HepG2 (cell line): ENCODE data around the gene C2CD3. TPM values are rescaled to one million over a fixed set of nuclear protein-coding genes. Genes with fewer than 3 reads are reported as not detected.

Experiments
- ATAC-seq: fragments of 200-7000 bp; cut with Tn5 transposase; 3 replicates; pipeline ENCODE4 v1.9.1; 2020; ENCODE audit warnings: mild to moderate bottlenecking, moderate library complexity
- BruUV-seq: library from RNA; stranded (reverse); fragments of 400-500 nt; replicated peaks from 2 replicates; lab custom pipeline; 2021; lab: Mats Ljungman, UMichigan
- CTCF ChIA-PET: fragments of 300-600 bp; formaldehyde crosslinking; extraction: SDS; loops from one replicate; lab custom pipeline; 2021; ENCODE audit warnings: low total read pairs, inconsistent platforms, low intra/inter-chr PET ratio; lab: Yijun Ruan, JAX
- POLR2A ChIA-PET: fragments of 350-600 bp; sonication (Branson Sonifier 250); formaldehyde crosslinking; loops from one replicate; lab custom pipeline; 2020; ENCODE audit warnings: antibody characterized with exemption, inconsistent platforms; lab: Yijun Ruan, JAX
- DNase-seq: peaks from one replicate; pipeline ENCODE4 v3.0.0-alpha.2; 2015; ENCODE audit warnings: low spot score
- FAIRE-seq: peaks from 3 replicates; lab custom pipeline; 2011; peaks lifted over from hg19 to GRCh38; lab: Jason Lieb, UNC
- H2AFZ ChIP-seq: one replicate; pipeline ENCODE4 v1.6.1; 2011; ENCODE audit warnings: low read length, inconsistent platforms
- H3K27ac ChIP-seq: fragments of 300-600 bp; 3 replicates; pipeline ENCODE4 v1.8.0; 2011; ENCODE audit warnings: mixed run types, mild to moderate bottlenecking, mixed read lengths, low read length, inconsistent platforms; ENCODE audit not compliant: insufficient read depth; ENCODE audit errors: extremely low read length
- H3K27me3 ChIP-seq, 2 experiments: fragments of 200-600 bp in 1 of 2; 2 replicates in 1 of 2; 3 replicates in 1 of 2; pipeline versions ENCODE4 v1.6.0 to v1.8.0; 2011; ENCODE audit warnings: low read length in 2 of 2, mild to moderate bottlenecking in 2 of 2, moderate library complexity in 2 of 2, inconsistent platforms in 1 of 2; ENCODE audit not compliant: insufficient read depth in 2 of 2, control insufficient read depth in 1 of 2
- H3K36me3 ChIP-seq, 2 experiments: fragments of 200-600 bp in 1 of 2; replicated peaks in 1 of 2; 2 replicates in 1 of 2; 3 replicates in 1 of 2; pipeline versions ENCODE4 v1.5.1 to v1.8.0; 2011; ENCODE audit warnings: low read length in 2 of 2, inconsistent platforms in 1 of 2; ENCODE audit not compliant: insufficient read depth in 2 of 2, control insufficient read depth in 1 of 2
- H3K4me1 ChIP-seq: 2 replicates; pipeline ENCODE4 v1.5.1; 2012; ENCODE audit warnings: low read length, inconsistent platforms; ENCODE audit not compliant: insufficient read depth
- H3K4me2 ChIP-seq: 2 replicates; pipeline ENCODE4 v1.6.0; 2011; ENCODE audit warnings: low read depth, low read length, inconsistent platforms
- H3K4me3 ChIP-seq, 3 experiments: fragments of 200-600 bp in 1 of 3; sonication (generic), shearing (Covaris generic) in 1 of 3; replicated peaks in 1 of 3; 2 replicates each; pipeline ENCODE4 v1.5.1; 2011 to 2016; ENCODE audit warnings: low read length in 3 of 3, inconsistent platforms in 2 of 3, low read depth in 2 of 3, mild to moderate bottlenecking in 2 of 3, control low read depth in 1 of 3, mixed read lengths in 1 of 3; ENCODE audit not compliant: insufficient read depth in 1 of 3
- H3K79me2 ChIP-seq: one replicate; pipeline ENCODE4 v1.6.1; 2011; ENCODE audit warnings: low read length, inconsistent platforms; ENCODE audit not compliant: insufficient read depth
- H3K9ac ChIP-seq: 2 replicates; pipeline ENCODE4 v1.6.0; 2011; ENCODE audit warnings: mild to moderate bottlenecking, low read depth, low read length, inconsistent platforms; ENCODE audit not compliant: insufficient read depth
- H3K9me3 ChIP-seq: 2 replicates; pipeline ENCODE4 v1.5.1; 2012; ENCODE audit warnings: mild to moderate bottlenecking, low read length
- H4K20me1 ChIP-seq: 2 replicates; pipeline ENCODE4 v1.6.0; 2011; ENCODE audit warnings: inconsistent platforms, mild to moderate bottlenecking, low read length, moderate library complexity; ENCODE audit not compliant: insufficient read depth
- AKNA ChIP-seq: sonication (generic); formaldehyde crosslinking; IDR thresholded peaks from 2 replicates; pipeline ENCODE4 v1.4.0; 2020; ENCODE audit warnings: missing genetic modification reagents, borderline replicate concordance
- ATF7 ChIP-seq, 2 experiments: fragments of 450-650 bp in 1 of 2; sonication (generic) in 1 of 2; formaldehyde crosslinking in 1 of 2; IDR thresholded peaks; 2 replicates each; pipeline versions ENCODE4 v1.4.0 to v1.6.1; 2016 to 2020; ENCODE audit warnings: antibody characterized with exemption in 1 of 2, mild to moderate bottlenecking in 1 of 2, missing genetic modification reagents in 1 of 2
- CREB1 ChIP-seq, 2 experiments: fragments of 450-650 bp in 1 of 2; IDR thresholded peaks; 2 replicates each; pipeline ENCODE4 v1.6.1; 2016 to 2017; ENCODE audit warnings: control low read depth in 1 of 2, mild to moderate bottlenecking in 1 of 2, missing compliant biosample characterization in 1 of 2, missing genetic modification characterization in 1 of 2
- ZNF558 ChIP-seq: sonication (generic); formaldehyde crosslinking; IDR thresholded peaks from 2 replicates; pipeline ENCODE4 v1.9.0; 2022; ENCODE audit warnings: mild to moderate bottlenecking, missing genetic modification reagents, borderline replicate concordance
- ZNF570 ChIP-seq: sonication (generic); formaldehyde crosslinking; IDR thresholded peaks from 2 replicates; pipeline ENCODE4 v1.4.0; 2020; ENCODE audit warnings: mild to moderate bottlenecking, missing genetic modification reagents, borderline replicate concordance
- ZNF746 ChIP-seq: sonication (generic); formaldehyde crosslinking; IDR thresholded peaks from 2 replicates; pipeline ENCODE4 v1.8.0; 2022; ENCODE audit warnings: mild to moderate bottlenecking, missing genetic modification reagents
- WGBS: methylation state at CpG from one replicate; pipeline ENCODE4 v1.1.6; 2017; ENCODE audit warnings: low lambda C conversion rate; 5-methylcytosine and 5-hydroxymethylcytosine counted together
- in situ Hi-C: cut with HindIII; loops from 2 replicates; pipeline ENCODE4 v1.10.0; 2017; ENCODE audit warnings: low pct_unique_long_range_greater_than_20kb; ENCODE audit not compliant: extremely low pct_ligation_motif_present
- intact Hi-C: fragments of 100-400 bp; cut with micrococcal nuclease; formaldehyde crosslinking; loops from one replicate; pipeline ENCODE4 v1.10.0; 2022; ENCODE audit not compliant: unreplicated experiment
- polyA plus RNA-seq, 8 experiments: library from polyadenylated mRNA; depleted of rRNA in 3 of 8; stranded (reverse) in 7 of 8; unstranded in 1 of 8; fragments of >200 nt; fragmentation: Illumina TruSeq in 4 of 8; extraction: Trizol in 4 of 8; gene quantifications; 2 replicates each; pipeline versions ENCODE4 v1.2.1 to v1.2.3, GENCODE V29; 2011 to 2016; ENCODE audit warnings: low read depth in 4 of 8, missing spikeins in 1 of 8, mixed read lengths in 1 of 8; ENCODE audit not compliant: insufficient read depth in 1 of 8
- total RNA-seq, 5 experiments: library from RNA; depleted of rRNA; stranded (reverse); fragments of >200 nt; fragmentation: Illumina TruSeq; extraction: Trizol; gene quantifications; 2 replicates each; pipeline ENCODE4 v1.2.3, GENCODE V29; 2016; ENCODE audit warnings: low read depth in 1 of 5
- TF ChIP-seq, protein P1 (sequence below): sonication (generic); formaldehyde crosslinking; IDR thresholded peaks from 2 replicates; pipeline ENCODE4 v1.5.0; 2020; ENCODE audit warnings: mild to moderate bottlenecking, missing genetic modification reagents, borderline replicate concordance

C2CD3 gene
- total and polyA plus RNA-seq, 2 of the 13 experiments (the other 11 are each of a cell fraction or from before 2014, with no cell fraction given) = 5.5 to 6.4 TPM

- ATAC-seq = no peak
- Histone ChIP-seq H3K9me3 (no peaks in the 10 kb centered on the region), H3K36me3 (peaks cover 16 to 47% of the 10 kb centered on the region in 2 experiments; a peak in 4 of 5 replicates), H4K20me1 (no peaks in the 10 kb centered on the region), H2AFZ (no peak overlapping the region), H3K4me3 (no peak overlapping the region), H3K27me3 (no peaks in the 10 kb centered on the region), H3K4me2 (no peak overlapping the region), H3K9ac (no peak overlapping the region), H3K27ac (no peak overlapping the region), H3K79me2 (no peaks in the 10 kb centered on the region), H3K4me1 (peaks cover 20% of the 10 kb centered on the region)
- TF ChIP-seq ATF7 (IDR thresholded peaks at IDR 0.05) = peak; percentile 74
- TF ChIP-seq ATF7 (CRISPR knock-in tag; IDR thresholded peaks at IDR 0.05) = no peak
- TF ChIP-seq ZNF746 (CRISPR knock-in tag) = no peak
- TF ChIP-seq CREB1 (IDR thresholded peaks at IDR 0.05) = peak; percentile 54; the same call in 1 of the 2 replicates
- TF ChIP-seq CREB1 (CRISPR knock-in tag; IDR thresholded peaks at IDR 0.05) = no peak
- no TSS peak for BruUV-seq
- ChIA-PET CTCF (no interaction called here), POLR2A (no interaction called here)
- in situ Hi-C loops = no loop called here
- WGBS = 98% methylated on average over 13 of the region's 14 CpGs
- no peak for FAIRE-seq
- no peak for DNase-seq
- intact Hi-C loops = no loop called here
Measured at GRCh38 chr11:73976451-73977151, 194.2 kb downstream of the C2CD3 start.

DNA sequence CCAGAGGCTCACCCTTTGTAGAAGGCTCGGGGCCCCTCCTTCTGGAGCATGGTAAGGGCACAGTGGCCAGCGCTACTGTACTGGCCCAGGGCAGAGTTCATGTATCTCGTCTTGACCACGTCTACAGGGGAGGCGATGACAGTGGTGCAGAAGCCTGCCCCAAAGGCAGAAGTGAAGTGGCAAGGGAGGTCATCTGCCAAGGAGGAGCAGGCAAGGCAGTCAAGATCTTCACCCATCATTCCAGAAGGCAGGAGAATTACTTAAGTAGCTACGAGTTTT, 195.4 kb downstream of the C2CD3 start:
- DNase-seq (no peak), ATAC-seq (no peak), FAIRE-seq (no peak)
- H3K27ac ChIP-seq = no peak overlapping the region
- H3K9ac ChIP-seq = no peak overlapping the region
- no peak overlapping the region for H3K4me2 ChIP-seq
- no peaks in the 10 kb centered on the region for H3K9me3 ChIP-seq
- no peaks in the 10 kb centered on the region for H4K20me1 ChIP-seq
- H2AFZ ChIP-seq = no peak overlapping the region
- H3K4me1 ChIP-seq = peaks cover 11% of the 10 kb centered on the region
- intact Hi-C loops (no loop called here), in situ Hi-C loops (no loop called here)
- CTCF ChIA-PET = no interaction called here
- BruUV-seq = no TSS peak
- H3K27me3 ChIP-seq = no peaks in the 10 kb centered on the region
- H3K79me2 ChIP-seq = no peaks in the 10 kb centered on the region
- WGBS = 95% methylated on average over 6 of the region's 6 CpGs
- POLR2A ChIA-PET = no interaction called here
- H3K36me3 ChIP-seq = peaks cover 16 to 39% of the 10 kb centered on the region in 2 experiments; a peak in 4 of 5 replicates
- no peak overlapping the region for H3K4me3 ChIP-seq
- TF ChIP-seq, protein P1, sequence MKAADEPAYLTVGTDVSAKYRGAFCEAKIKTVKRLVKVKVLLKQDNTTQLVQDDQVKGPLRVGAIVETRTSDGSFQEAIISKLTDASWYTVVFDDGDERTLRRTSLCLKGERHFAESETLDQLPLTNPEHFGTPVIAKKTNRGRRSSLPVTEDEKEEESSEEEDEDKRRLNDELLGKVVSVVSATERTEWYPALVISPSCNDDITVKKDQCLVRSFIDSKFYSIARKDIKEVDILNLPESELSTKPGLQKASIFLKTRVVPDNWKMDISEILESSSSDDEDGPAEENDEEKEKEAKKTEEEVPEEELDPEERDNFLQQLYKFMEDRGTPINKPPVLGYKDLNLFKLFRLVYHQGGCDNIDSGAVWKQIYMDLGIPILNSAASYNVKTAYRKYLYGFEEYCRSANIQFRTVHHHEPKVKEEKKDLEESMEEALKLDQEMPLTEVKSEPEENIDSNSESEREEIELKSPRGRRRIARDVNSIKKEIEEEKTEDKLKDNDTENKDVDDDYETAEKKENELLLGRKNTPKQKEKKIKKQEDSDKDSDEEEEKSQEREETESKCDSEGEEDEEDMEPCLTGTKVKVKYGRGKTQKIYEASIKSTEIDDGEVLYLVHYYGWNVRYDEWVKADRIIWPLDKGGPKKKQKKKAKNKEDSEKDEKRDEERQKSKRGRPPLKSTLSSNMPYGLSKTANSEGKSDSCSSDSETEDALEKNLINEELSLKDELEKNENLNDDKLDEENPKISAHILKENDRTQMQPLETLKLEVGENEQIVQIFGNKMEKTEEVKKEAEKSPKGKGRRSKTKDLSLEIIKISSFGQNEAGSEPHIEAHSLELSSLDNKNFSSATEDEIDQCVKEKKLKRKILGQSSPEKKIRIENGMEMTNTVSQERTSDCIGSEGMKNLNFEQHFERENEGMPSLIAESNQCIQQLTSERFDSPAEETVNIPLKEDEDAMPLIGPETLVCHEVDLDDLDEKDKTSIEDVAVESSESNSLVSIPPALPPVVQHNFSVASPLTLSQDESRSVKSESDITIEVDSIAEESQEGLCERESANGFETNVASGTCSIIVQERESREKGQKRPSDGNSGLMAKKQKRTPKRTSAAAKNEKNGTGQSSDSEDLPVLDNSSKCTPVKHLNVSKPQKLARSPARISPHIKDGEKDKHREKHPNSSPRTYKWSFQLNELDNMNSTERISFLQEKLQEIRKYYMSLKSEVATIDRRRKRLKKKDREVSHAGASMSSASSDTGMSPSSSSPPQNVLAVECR (CRISPR knock-in tag) = no peak
- TF ChIP-seq ZNF558 (CRISPR knock-in tag) (no peak), AKNA (CRISPR knock-in tag) (no peak), ZNF570 (CRISPR knock-in tag) (no peak)
